Aorta (tissue), 4 donors: Measurements from ENCODE around the gene PHF12. TPM values are rescaled to one million over a fixed set of nuclear protein-coding genes. Genes with fewer than 3 reads are reported as not detected.

Experiments
- microRNA-seq, 2 donors: library from miRNA; unstranded; fragments of <30 nt; microRNA quantifications; one replicate each; pipeline ENCODE4 v1.2.0, GENCODE V29; 2020
- polyA plus RNA-seq, 2 donors: library from polyadenylated mRNA; stranded (reverse); fragments of 200-250 nt; gene quantifications; one replicate each; pipeline ENCODE4 v1.2.3, GENCODE V29; 2013
- total RNA-seq, 2 donors: library from RNA; stranded (reverse); fragmentation: NEBNext Ultra II Directional; extraction: Animal tissue kit (Norgen Biotek cat#: 25700); gene quantifications; one replicate each; pipeline ENCODE4 v1.2.1, GENCODE V29; 2021
- donor health status: healthy with polysubstance abuse.
- donor health status: Bipolar disorder and iron deficiency.
- donor health status: DM: no; HTN: no; CAD: no.
- donor health status: DM: yes; HTN: yes; CAD: no.

The PHF12 gene
- total and polyA plus RNA-seq, 4 donors: 10.1 to 47.0 (median 30.0) TPM

Small RNAs within 50 kb of the gene (microRNA-seq; reads per million reads assigned to microRNA genes)
- gene MIR451B: 0 reads per million in 2 donors

Other genes with a start within 250 kb of the PHF12 start
- 1 to 10 TPM in 1 of 2 donors, under 1 TPM in 1; 0.78 to 6.6 TPM for gene PROCA1, start 239.6 kb downstream of the PHF12 start, total RNA-seq
- 1 to 10 TPM; 5.1 to 5.3 TPM for gene PROCA1, start 239.6 kb downstream of the PHF12 start, polyA plus RNA-seq
- 100 to 1,000 TPM; 107 to 115 TPM for gene RAB34, start 233.7 kb downstream of the PHF12 start, total RNA-seq
- 100 to 1,000 TPM; 133 to 303 TPM for gene RAB34, start 233.7 kb downstream of the PHF12 start, polyA plus RNA-seq
- gene RPL23A, start 231.5 kb downstream of the PHF12 start, total RNA-seq: 1,000 to 10,000 TPM; 1,133 to 1,177 TPM
- gene RPL23A, start 231.5 kb downstream of the PHF12 start, polyA plus RNA-seq: 1,000 to 10,000 TPM; 1,641 to 1,888 TPM
- gene TLCD1, start 225.3 kb downstream of the PHF12 start, total RNA-seq: 1 to 10 TPM in 1 of 2 donors, under 1 TPM in 1; 0.90 to 2.5 TPM
- 1 to 10 TPM in 1 of 2 donors, not detected in 1; 1.5 TPM for gene TLCD1, start 225.3 kb downstream of the PHF12 start, polyA plus RNA-seq
- 1 to 10 TPM; 1.6 to 4.5 TPM for gene NEK8, start 222.7 kb downstream of the PHF12 start, total RNA-seq
- 1 to 10 TPM; 2.0 to 5.3 TPM for gene NEK8, start 222.7 kb downstream of the PHF12 start, polyA plus RNA-seq
- 10 to 100 TPM; 18.8 to 24.6 TPM for gene TRAF4, start 207.5 kb downstream of the PHF12 start, total RNA-seq
- gene TRAF4, start 207.5 kb downstream of the PHF12 start, polyA plus RNA-seq: 10 to 100 TPM; 10.7 to 19.3 TPM
- 10 to 100 TPM; 18.4 to 18.7 TPM for gene FAM222B, start 108.7 kb downstream of the PHF12 start, total RNA-seq
- gene FAM222B, start 108.7 kb downstream of the PHF12 start, polyA plus RNA-seq: 1 to 10 TPM; 3.6 to 4.6 TPM
- gene ERAL1, start 96.5 kb downstream of the PHF12 start, total RNA-seq: 10 to 100 TPM; 17.1 to 20.0 TPM
- 10 to 100 TPM; 16.7 to 21.5 TPM for gene ERAL1, start 96.5 kb downstream of the PHF12 start, polyA plus RNA-seq
- 100 to 1,000 TPM in 1 of 2 donors, 10 to 100 TPM in 1; 99.1 to 108 TPM for gene FLOT2, start 53.8 kb downstream of the PHF12 start, total RNA-seq
- 10 to 100 TPM; 51.8 to 58.3 TPM for gene FLOT2, start 53.8 kb downstream of the PHF12 start, polyA plus RNA-seq
- gene DHRS13, start 48.4 kb downstream of the PHF12 start, total RNA-seq: 1 to 10 TPM; 4.3 to 6.1 TPM
- 1 to 10 TPM in 1 of 2 donors, under 1 TPM in 1; 0.75 to 2.7 TPM for gene DHRS13, start 48.4 kb downstream of the PHF12 start, polyA plus RNA-seq
- not detected for gene SEZ6, start 54.5 kb upstream of the PHF12 start, total RNA-seq
- not detected for gene SEZ6, start 54.5 kb upstream of the PHF12 start, polyA plus RNA-seq
- 1 to 10 TPM; 1.6 to 2.1 TPM for gene PIPOX, start 91.6 kb upstream of the PHF12 start, total RNA-seq
- 1 to 10 TPM; 2.0 to 2.4 TPM for gene PIPOX, start 91.6 kb upstream of the PHF12 start, polyA plus RNA-seq
- gene MYO18A, start 228.9 kb upstream of the PHF12 start, total RNA-seq: 100 to 1,000 TPM; 102 to 116 TPM
- 100 to 1,000 TPM in 1 of 2 donors, 10 to 100 TPM in 1; 17.4 to 107 TPM for gene MYO18A, start 228.9 kb upstream of the PHF12 start, polyA plus RNA-seq